Measurements from ENCODE around the gene TRAF1.

- no peak for TF ChIP-seq CTCF (IDR thresholded peaks at IDR 0.05; ENCODE audit: insufficient read depth, low read length, poor library complexity, severe bottlenecking)
- no peak for TF ChIP-seq EZH2phosphoT487 (conservative IDR thresholded peaks at IDR 0.05; ENCODE audit: low read length)
Observed at GRCh38 chr9:120902569-120903535, 23.7 kb downstream of the TRAF1 start.

Data from SU-DHL-6 (cell line).